HepG2 (cell line): Measurements from ENCODE around the gene MIX23. TPM values are rescaled to one million over a fixed set of nuclear protein-coding genes. Genes with fewer than 3 reads are reported as not detected.

Experiments used
- AHR ChIP-seq: IDR thresholded peaks from 2 replicates; pipeline ENCODE4 v1.6.1; 2018; ENCODE audit warnings: missing genetic modification reagents, missing compliant biosample characterization
- DMTF1 ChIP-seq: sonication (generic); formaldehyde crosslinking; IDR thresholded peaks from 2 replicates; pipeline ENCODE4 v1.4.0; 2020; ENCODE audit warnings: mild to moderate bottlenecking, missing genetic modification reagents
- GMEB2 ChIP-seq: IDR thresholded peaks from 2 replicates; pipeline ENCODE4 v1.6.1; 2016; ENCODE audit warnings: missing biosample characterization, missing genetic modification reagents, low read depth
- KIAA2018 ChIP-seq: sonication (generic); formaldehyde crosslinking; IDR thresholded peaks from 2 replicates; pipeline ENCODE4 v1.5.0; 2020; ENCODE audit warnings: mild to moderate bottlenecking, missing genetic modification reagents, borderline replicate concordance
- MEIS1 ChIP-seq: sonication (generic); formaldehyde crosslinking; IDR thresholded peaks from 2 replicates; pipeline ENCODE4 v1.9.0; 2021; ENCODE audit warnings: mild to moderate bottlenecking, missing genetic modification reagents, moderate library complexity, borderline replicate concordance
- MXD4 ChIP-seq: IDR thresholded peaks from 2 replicates; pipeline ENCODE4 v1.6.1; 2016; ENCODE audit warnings: mild to moderate bottlenecking, missing biosample characterization, missing genetic modification reagents
- RARA ChIP-seq: IDR thresholded peaks from 2 replicates; pipeline ENCODE4 v1.6.1; 2016; ENCODE audit warnings: missing genetic modification reagents, missing compliant biosample characterization
- RBM22 ChIP-seq: fragments of 200-400 bp; formaldehyde crosslinking; optimal IDR thresholded peaks from 2 replicates; pipeline ENCODE3; 2017; ENCODE audit warnings: mild to moderate bottlenecking, low read length, moderate library complexity
- RFX1 ChIP-seq: fragments of 450-650 bp; IDR thresholded peaks from 2 replicates; pipeline ENCODE4 v1.6.1; 2017
- SKIL ChIP-seq: sonication (generic); formaldehyde crosslinking; IDR thresholded peaks from 2 replicates; pipeline ENCODE4 v1.8.0; 2022; ENCODE audit warnings: missing genetic modification reagents, mild to moderate bottlenecking, moderate library complexity, borderline replicate concordance
- SNRNP70 ChIP-seq: fragments of 200-400 bp; formaldehyde crosslinking; IDR thresholded peaks from 2 replicates; pipeline ENCODE4 v1.6.1; 2017; ENCODE audit warnings: mild to moderate bottlenecking, low read depth, low read length, moderate library complexity
- SP4 ChIP-seq: sonication (generic); formaldehyde crosslinking; IDR thresholded peaks from 2 replicates; pipeline ENCODE4 v1.8.1; 2023; ENCODE audit warnings: mild to moderate bottlenecking, missing genetic modification reagents
- ZBTB7A ChIP-seq: sonication (generic); formaldehyde crosslinking; IDR thresholded peaks from 2 replicates; pipeline ENCODE4 v1.8.0; 2022; ENCODE audit warnings: mild to moderate bottlenecking, missing genetic modification reagents
- ZSCAN31 ChIP-seq: sonication (generic); formaldehyde crosslinking; IDR thresholded peaks from 2 replicates; pipeline ENCODE4 v1.5.0; 2020; ENCODE audit warnings: low read depth, mild to moderate bottlenecking, missing genetic modification reagents
- polyA plus RNA-seq, 8 experiments: library from polyadenylated mRNA; depleted of rRNA in 3 of 8; stranded (reverse) in 7 of 8; unstranded in 1 of 8; fragments of >200 nt; fragmentation: Illumina TruSeq in 4 of 8; extraction: Trizol in 4 of 8; gene quantifications; 2 replicates each; pipeline versions ENCODE4 v1.2.1 to v1.2.3, GENCODE V29; 2011 to 2016; ENCODE audit warnings: low read depth in 4 of 8, missing spikeins in 1 of 8, mixed read lengths in 1 of 8; ENCODE audit not compliant: insufficient read depth in 1 of 8
- total RNA-seq, 5 experiments: library from RNA; depleted of rRNA; stranded (reverse); fragments of >200 nt; fragmentation: Illumina TruSeq; extraction: Trizol; gene quantifications; 2 replicates each; pipeline ENCODE4 v1.2.3, GENCODE V29; 2016; ENCODE audit warnings: low read depth in 1 of 5

Gene MIX23
- total and polyA plus RNA-seq, 2 of the 13 experiments (the other 11 are each of a cell fraction or from before 2014, with no cell fraction given), result 20.0 to 152 TPM

- TF ChIP-seq KIAA2018, result no peak
- no peak for TF ChIP-seq SKIL (CRISPR knock-in tag)
- no peak for TF ChIP-seq RFX1
- no peak for TF ChIP-seq ZBTB7A (CRISPR knock-in tag)
- peak; percentile 31; the same call in 1 of the 2 replicates for TF ChIP-seq MXD4
- no peak for TF ChIP-seq SNRNP70
- TF ChIP-seq RARA (CRISPR knock-in tag), result peak; percentile 26; the same call in 1 of the 2 replicates
- peak; percentile 80 for TF ChIP-seq ZSCAN31 (CRISPR knock-in tag)
- TF ChIP-seq SP4 (CRISPR knock-in tag), result peak; percentile 26; the same call in 1 of the 2 replicates
- no peak for TF ChIP-seq DMTF1 (CRISPR knock-in tag)
- no peak for TF ChIP-seq AHR (CRISPR knock-in tag)
- TF ChIP-seq MEIS1 (CRISPR knock-in tag), result no peak
- no peak for TF ChIP-seq GMEB2 (CRISPR knock-in tag)
- TF ChIP-seq RBM22, result peak; percentile 59
Observed at GRCh38 chr3:122415762-122416654, 33.0 kb upstream of the MIX23 start, which contains the start of gene WDR5B (continued).
